Measurements from ENCODE around the gene JAM3.
A peak's percentile ranks its signal among the peaks of the same experiment; 100 is the strongest.

The JAM3 gene

GRCh38 chr11:134022748-134023147, 46.1 kb upstream of the JAM3 start:
- H4K91ac ChIP-seq (ENCODE audit: low read depth, low read length, poor library complexity), result no peak overlapping the region
- DNase-seq (ENCODE audit: low spot score), result no peak
- peaks cover 20 to 21% of the 10 kb centered on the region in 2 donors for H3K4me1 ChIP-seq (ENCODE audit: control insufficient read depth in 2 of 2, insufficient read depth in 1 of 2, low read depth in 1 of 2, low read length in 2 of 2)
- no peak overlapping the region for H2BK120ac ChIP-seq (ENCODE audit: low read depth, low read length)
- no peak overlapping the region for H2BK5ac ChIP-seq (ENCODE audit: low read length)
- H3K36me3 ChIP-seq (replicated peaks in 1 of 2; ENCODE audit: control insufficient read depth in 2 of 2, insufficient read depth in 2 of 2, low read length in 2 of 2), result no peaks in the 10 kb centered on the region
- H2AK5ac ChIP-seq (ENCODE audit: low read depth, low read length), result no peak overlapping the region
- H3K79me1 ChIP-seq (ENCODE audit: low read depth, low read length), result peaks cover 2% of the 10 kb centered on the region
- no peak overlapping the region for H3K4ac ChIP-seq (ENCODE audit: low read length)
- no peak overlapping the region for H3K4me2 ChIP-seq (ENCODE audit: insufficient read depth, low read length, poor library complexity, severe bottlenecking)
- no peak overlapping the region for H2BK12ac ChIP-seq (ENCODE audit: low read length)
- WGBS, 2 donors (ENCODE audit: extremely low coverage in 2 of 2, insufficient read length in 2 of 2, insufficient replicate concordance in 1 of 2), result no CpG with 5 or more reads among the region's 9 CpGs
- no peak overlapping the region for H3K14ac ChIP-seq (ENCODE audit: low read length)
- no peaks in the 10 kb centered on the region for H3K9me3 ChIP-seq (replicated peaks in 1 of 2; ENCODE audit: control insufficient read depth in 2 of 2, insufficient read depth in 1 of 2, low read depth in 1 of 2, low read length in 2 of 2)
- no peak overlapping the region for H3K27ac ChIP-seq (replicated peaks; ENCODE audit: low read length)
- H2BK15ac ChIP-seq (ENCODE audit: low read length), result no peak overlapping the region
- no peak overlapping the region for H3K18ac ChIP-seq (ENCODE audit: low read length)
- H3K4me3 ChIP-seq (ENCODE audit: low read length in 2 of 2), result no peak overlapping the region
- H3K23ac ChIP-seq (ENCODE audit: low read depth, low read length, poor library complexity), result no peak overlapping the region
- peaks cover 0 to 75% (median 0%) of the 10 kb centered on the region in 3 experiments for H3K27me3 ChIP-seq (ENCODE audit: control insufficient read depth in 3 of 3, insufficient read depth in 3 of 3, low read depth in 1 of 3, low read length in 3 of 3)
- no peak overlapping the region for H4K8ac ChIP-seq (ENCODE audit: low read depth, low read length)
- H3K9ac ChIP-seq (ENCODE audit: low read depth, low read length, poor library complexity), result no peak overlapping the region
- H2AFZ ChIP-seq (ENCODE audit: low read length), result no peak overlapping the region

- no peak for DNase-seq (ENCODE audit: low spot score)
- no peak overlapping the region for H2AFZ ChIP-seq (ENCODE audit: low read length)
- WGBS, 2 donors (ENCODE audit: extremely low coverage in 2 of 2, insufficient read length in 2 of 2, insufficient replicate concordance in 1 of 2), result no CpG with 5 or more reads among the region's 15 CpGs
- no peak overlapping the region for H3K4me3 ChIP-seq (ENCODE audit: low read length in 2 of 2)
- H3K14ac ChIP-seq (ENCODE audit: low read length), result no peak overlapping the region
- no peak overlapping the region for H4K91ac ChIP-seq (ENCODE audit: low read depth, low read length, poor library complexity)
- H3K79me1 ChIP-seq (ENCODE audit: low read depth, low read length), result peaks cover 2% of the 10 kb centered on the region
- no peak overlapping the region for H2BK12ac ChIP-seq (ENCODE audit: low read length)
- H2BK120ac ChIP-seq (ENCODE audit: low read depth, low read length), result no peak overlapping the region
- no peak overlapping the region for H4K8ac ChIP-seq (ENCODE audit: low read depth, low read length)
- no peaks in the 10 kb centered on the region for H3K9me3 ChIP-seq (replicated peaks in 1 of 2; ENCODE audit: control insufficient read depth in 2 of 2, insufficient read depth in 1 of 2, low read depth in 1 of 2, low read length in 2 of 2)
- H3K9ac ChIP-seq (ENCODE audit: low read depth, low read length, poor library complexity), result no peak overlapping the region
- H3K27ac ChIP-seq (replicated peaks; ENCODE audit: low read length), result no peak overlapping the region
- H3K4me1 ChIP-seq (ENCODE audit: control insufficient read depth in 2 of 2, insufficient read depth in 1 of 2, low read depth in 1 of 2, low read length in 2 of 2), result peaks cover 20 to 21% of the 10 kb centered on the region in 2 donors
- no peak overlapping the region for H3K4ac ChIP-seq (ENCODE audit: low read length)
- H3K18ac ChIP-seq (ENCODE audit: low read length), result peak overlapping the region; percentile 23
- peak overlapping the region; percentile 27 for H2BK5ac ChIP-seq (ENCODE audit: low read length)
- H3K4me2 ChIP-seq (ENCODE audit: insufficient read depth, low read length, poor library complexity, severe bottlenecking), result no peak overlapping the region
- H3K27me3 ChIP-seq (ENCODE audit: control insufficient read depth in 3 of 3, insufficient read depth in 3 of 3, low read depth in 1 of 3, low read length in 3 of 3), result peaks cover 0 to 79% (median 1%) of the 10 kb centered on the region in 3 experiments
- no peaks in the 10 kb centered on the region for H3K36me3 ChIP-seq (replicated peaks in 1 of 2; ENCODE audit: control insufficient read depth in 2 of 2, insufficient read depth in 2 of 2, low read length in 2 of 2)
- peak overlapping the region; percentile 51 for H2AK5ac ChIP-seq (ENCODE audit: low read depth, low read length)
- peak overlapping the region; percentile 32 for H2BK15ac ChIP-seq (ENCODE audit: low read length)
- peak overlapping the region; percentile 61 for H3K23ac ChIP-seq (ENCODE audit: low read depth, low read length, poor library complexity)
These were observed 44.3 kb upstream of the JAM3 start for GRCh38 chr11:134024420-134025081.

DNA sequence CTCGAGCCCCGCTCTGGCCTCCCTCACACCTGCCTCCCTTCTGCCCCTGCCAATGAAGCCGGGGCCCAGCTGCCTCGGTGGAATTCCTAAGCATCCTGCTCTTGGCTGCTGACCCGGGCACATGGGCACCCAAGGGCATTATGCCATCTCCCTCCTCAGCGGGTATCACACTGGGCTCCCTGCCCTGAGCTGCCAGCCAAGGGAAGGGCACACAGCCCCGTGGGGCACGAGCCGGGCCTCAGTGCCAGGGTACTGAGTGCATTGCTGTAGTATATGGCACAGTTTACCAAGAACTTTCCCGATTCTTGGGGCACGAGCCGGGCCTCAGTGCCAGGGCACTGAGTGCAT, 43.8 kb upstream of the JAM3 start:
- H3K36me3 ChIP-seq (replicated peaks in 1 of 2; ENCODE audit: control insufficient read depth in 2 of 2, insufficient read depth in 2 of 2, low read length in 2 of 2), result no peaks in the 10 kb centered on the region
- peak overlapping the region; percentile 23 for H3K18ac ChIP-seq (ENCODE audit: low read length)
- H3K27me3 ChIP-seq (ENCODE audit: control insufficient read depth in 3 of 3, insufficient read depth in 3 of 3, low read depth in 1 of 3, low read length in 3 of 3), result peaks cover 0 to 81% (median 1%) of the 10 kb centered on the region in 3 experiments
- H3K14ac ChIP-seq (ENCODE audit: low read length), result peak overlapping the region; percentile 11
- H2AK5ac ChIP-seq (ENCODE audit: low read depth, low read length), result peak overlapping the region; percentile 51
- H3K9ac ChIP-seq (ENCODE audit: low read depth, low read length, poor library complexity), result peak overlapping the region; percentile 1
- no peak overlapping the region for H4K91ac ChIP-seq (ENCODE audit: low read depth, low read length, poor library complexity)
- no peak overlapping the region for H3K27ac ChIP-seq (replicated peaks; ENCODE audit: low read length)
- H3K79me1 ChIP-seq (ENCODE audit: low read depth, low read length), result peaks cover 2% of the 10 kb centered on the region
- H3K4me2 ChIP-seq (ENCODE audit: insufficient read depth, low read length, poor library complexity, severe bottlenecking), result no peak overlapping the region
- H3K4me1 ChIP-seq (ENCODE audit: control insufficient read depth in 2 of 2, insufficient read depth in 1 of 2, low read depth in 1 of 2, low read length in 2 of 2), result peaks cover 20 to 21% of the 10 kb centered on the region in 2 donors
- H2BK12ac ChIP-seq (ENCODE audit: low read length), result no peak overlapping the region
- H3K9me3 ChIP-seq (replicated peaks in 1 of 2; ENCODE audit: control insufficient read depth in 2 of 2, insufficient read depth in 1 of 2, low read depth in 1 of 2, low read length in 2 of 2), result no peaks in the 10 kb centered on the region
- H4K8ac ChIP-seq (ENCODE audit: low read depth, low read length), result no peak overlapping the region
- no peak overlapping the region for H2BK120ac ChIP-seq (ENCODE audit: low read depth, low read length)
- no peak overlapping the region for H2AFZ ChIP-seq (ENCODE audit: low read length)
- peak overlapping the region; percentile 32 for H2BK15ac ChIP-seq (ENCODE audit: low read length)
- no CpG with 5 or more reads among the region's 12 CpGs for whole genome bisulfite sequencing, 2 donors (ENCODE audit: extremely low coverage in 2 of 2, insufficient read length in 2 of 2, insufficient replicate concordance in 1 of 2)
- peak overlapping the region; percentile 61 for H3K23ac ChIP-seq (ENCODE audit: low read depth, low read length, poor library complexity)
- no peak for DNase-seq (ENCODE audit: low spot score)
- H3K4me3 ChIP-seq (ENCODE audit: low read length in 2 of 2), result no peak overlapping the region
- peak overlapping the region; percentile 27 for H2BK5ac ChIP-seq (ENCODE audit: low read length)
- H3K4ac ChIP-seq (ENCODE audit: low read length), result no peak overlapping the region

DNA sequence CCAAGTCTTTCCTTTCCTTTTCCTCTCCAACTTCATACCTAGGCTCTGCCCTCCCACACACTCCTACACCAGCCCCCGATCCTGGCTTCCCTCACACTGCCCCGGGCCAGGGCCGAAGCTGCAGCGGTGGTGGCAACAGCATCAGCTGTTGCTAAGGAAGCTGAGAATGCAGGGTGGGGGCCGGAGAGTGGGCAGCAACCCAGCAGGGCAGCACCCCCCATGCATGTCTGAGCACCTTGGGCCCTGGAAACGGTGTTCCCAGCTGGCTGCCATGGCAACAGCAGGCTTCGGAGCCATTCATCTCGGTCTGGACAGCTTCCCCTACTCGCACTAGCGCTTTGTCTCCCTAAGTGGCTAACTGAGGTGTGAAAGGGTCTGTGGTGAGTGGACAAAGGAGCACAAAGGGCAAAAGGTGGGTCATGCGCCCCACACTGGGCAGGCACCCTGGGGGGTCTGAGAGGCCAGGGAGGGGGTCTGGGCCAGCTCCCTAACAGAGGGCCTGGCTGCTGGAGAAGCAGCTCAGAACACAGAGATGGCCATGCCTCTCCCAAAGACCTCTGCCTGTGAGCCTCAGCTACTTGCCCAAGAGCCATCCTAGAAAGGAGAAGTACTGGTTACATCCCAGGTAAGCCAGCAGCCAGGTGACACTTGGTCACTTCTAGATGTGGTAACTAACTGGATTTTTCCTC, 42.1 kb upstream of the JAM3 start:
- Histone ChIP-seq H2AFZ (ENCODE audit: low read length) (no peak overlapping the region), H3K36me3 (replicated peaks in 1 of 2; ENCODE audit: control insufficient read depth in 2 of 2, insufficient read depth in 2 of 2, low read length in 2 of 2) (no peaks in the 10 kb centered on the region), H4K91ac (ENCODE audit: low read depth, low read length, poor library complexity) (no peak overlapping the region), H3K9me3 (replicated peaks in 1 of 2; ENCODE audit: control insufficient read depth in 2 of 2, insufficient read depth in 1 of 2, low read depth in 1 of 2, low read length in 2 of 2) (no peaks in the 10 kb centered on the region), H3K79me1 (ENCODE audit: low read depth, low read length) (no peaks in the 10 kb centered on the region), H3K4me2 (ENCODE audit: insufficient read depth, low read length, poor library complexity, severe bottlenecking) (peak overlapping the region; percentile 20), H2BK15ac (ENCODE audit: low read length) (no peak overlapping the region), H2AK5ac (ENCODE audit: low read depth, low read length) (no peak overlapping the region), H2BK5ac (ENCODE audit: low read length) (no peak overlapping the region), H2BK12ac (ENCODE audit: low read length) (no peak overlapping the region), H3K4ac (ENCODE audit: low read length) (no peak overlapping the region), H3K4me1 (ENCODE audit: control insufficient read depth in 2 of 2, insufficient read depth in 1 of 2, low read depth in 1 of 2, low read length in 2 of 2) (peaks cover 15 to 21% of the 10 kb centered on the region in 2 donors), H3K4me3 (ENCODE audit: low read length in 2 of 2) (no peak overlapping the region), H4K8ac (ENCODE audit: low read depth, low read length) (no peak overlapping the region), H3K27ac (replicated peaks; ENCODE audit: low read length) (no peak overlapping the region), H3K27me3 (ENCODE audit: control insufficient read depth in 3 of 3, insufficient read depth in 3 of 3, low read depth in 1 of 3, low read length in 3 of 3) (peaks cover 0 to 83% (median 1%) of the 10 kb centered on the region in 3 experiments), H3K18ac (ENCODE audit: low read length) (peak overlapping the region; percentile 1), H3K9ac (ENCODE audit: low read depth, low read length, poor library complexity) (no peak overlapping the region), H3K14ac (ENCODE audit: low read length) (no peak overlapping the region), H2BK120ac (ENCODE audit: low read depth, low read length) (peak overlapping the region; percentile 11), H3K23ac (ENCODE audit: low read depth, low read length, poor library complexity) (no peak overlapping the region)
- no CpG with 5 or more reads among the region's 11 CpGs for WGBS, 2 donors (ENCODE audit: extremely low coverage in 2 of 2, insufficient read length in 2 of 2, insufficient replicate concordance in 1 of 2)
- peak; percentile 70 for DNase-seq (ENCODE audit: low spot score)
